RWPE2 (cell line): ENCODE data around the gene TAAR6.
A peak's percentile ranks its signal among the peaks of the same experiment; 100 is the strongest.
"Not testable (repeated sequence)": the region's sequence is repeated elsewhere in the genome, so short reads cannot be mapped to it uniquely, and the experiment has no call there.

Experiments
- ATAC-seq: fragments of 200-7000 bp; cut with Tn5 transposase; 3 replicates; pipeline ENCODE4 v1.9.1; 2021; ENCODE audit warnings: low read depth
- DNase-seq: peaks from one replicate; pipeline ENCODE4 v3.0.0-alpha.2; 2020; ENCODE audit warnings: low spot score
- H3K27ac ChIP-seq: fragments of 450-650 bp; 2 replicates; pipeline ENCODE4 v1.5.1; 2017; ENCODE audit warnings: mild to moderate bottlenecking; ENCODE audit not compliant: poor library complexity, severe bottlenecking
- H3K27me3 ChIP-seq: fragments of 250-450 bp; sonication (Bioruptor Pico); 2 replicates; pipeline ENCODE4 v1.5.1; 2021; ENCODE audit warnings: mild to moderate bottlenecking, moderate library complexity; ENCODE audit not compliant: insufficient read depth, poor library complexity, severe bottlenecking
- H3K36me3 ChIP-seq: fragments of 250-450 bp; sonication (Bioruptor Pico); 2 replicates; pipeline ENCODE4 v1.5.1; 2020; ENCODE audit warnings: low read depth, mild to moderate bottlenecking, moderate library complexity
- H3K4me1 ChIP-seq: fragments of 250-450 bp; sonication (Bioruptor Pico); 2 replicates; pipeline ENCODE4 v1.5.1; 2021; ENCODE audit warnings: mild to moderate bottlenecking, moderate library complexity; ENCODE audit not compliant: insufficient read depth, poor library complexity, severe bottlenecking
- H3K4me3 ChIP-seq: fragments of 250-450 bp; sonication (Bioruptor Pico); 2 replicates; pipeline ENCODE4 v1.5.1; 2021; ENCODE audit warnings: mild to moderate bottlenecking, moderate library complexity; ENCODE audit not compliant: severe bottlenecking
- H3K9me3 ChIP-seq: fragments of 250-450 bp; sonication (Bioruptor Pico); 2 replicates; pipeline ENCODE4 v1.5.1; 2021; ENCODE audit warnings: mild to moderate bottlenecking, moderate library complexity; ENCODE audit not compliant: severe bottlenecking
- TF ChIP-seq, protein P1 (sequence below): fragments of 450-650 bp; IDR thresholded peaks from one replicate; pipeline ENCODE4 v1.5.1; 2017; ENCODE audit warnings: mild to moderate bottlenecking, moderate library complexity; ENCODE audit not compliant: poor library complexity, severe bottlenecking

Gene TAAR6

GRCh38 chr6:132527791-132528190 lies 42.3 kb upstream of the TAAR6 start:
- TF ChIP-seq, protein P1, sequence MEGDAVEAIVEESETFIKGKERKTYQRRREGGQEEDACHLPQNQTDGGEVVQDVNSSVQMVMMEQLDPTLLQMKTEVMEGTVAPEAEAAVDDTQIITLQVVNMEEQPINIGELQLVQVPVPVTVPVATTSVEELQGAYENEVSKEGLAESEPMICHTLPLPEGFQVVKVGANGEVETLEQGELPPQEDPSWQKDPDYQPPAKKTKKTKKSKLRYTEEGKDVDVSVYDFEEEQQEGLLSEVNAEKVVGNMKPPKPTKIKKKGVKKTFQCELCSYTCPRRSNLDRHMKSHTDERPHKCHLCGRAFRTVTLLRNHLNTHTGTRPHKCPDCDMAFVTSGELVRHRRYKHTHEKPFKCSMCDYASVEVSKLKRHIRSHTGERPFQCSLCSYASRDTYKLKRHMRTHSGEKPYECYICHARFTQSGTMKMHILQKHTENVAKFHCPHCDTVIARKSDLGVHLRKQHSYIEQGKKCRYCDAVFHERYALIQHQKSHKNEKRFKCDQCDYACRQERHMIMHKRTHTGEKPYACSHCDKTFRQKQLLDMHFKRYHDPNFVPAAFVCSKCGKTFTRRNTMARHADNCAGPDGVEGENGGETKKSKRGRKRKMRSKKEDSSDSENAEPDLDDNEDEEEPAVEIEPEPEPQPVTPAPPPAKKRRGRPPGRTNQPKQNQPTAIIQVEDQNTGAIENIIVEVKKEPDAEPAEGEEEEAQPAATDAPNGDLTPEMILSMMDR = no peak
- H3K27ac ChIP-seq = no peak overlapping the region
- peaks cover 6% of the 10 kb centered on the region for H3K4me1 ChIP-seq
- ATAC-seq (peak; percentile 70), DNase-seq (no peak)
- H3K27me3 ChIP-seq = no peaks in the 10 kb centered on the region
- H3K9me3 ChIP-seq = no peaks in the 10 kb centered on the region
- no peaks in the 10 kb centered on the region for H3K36me3 ChIP-seq
- no peak overlapping the region for H3K4me3 ChIP-seq

DNA sequence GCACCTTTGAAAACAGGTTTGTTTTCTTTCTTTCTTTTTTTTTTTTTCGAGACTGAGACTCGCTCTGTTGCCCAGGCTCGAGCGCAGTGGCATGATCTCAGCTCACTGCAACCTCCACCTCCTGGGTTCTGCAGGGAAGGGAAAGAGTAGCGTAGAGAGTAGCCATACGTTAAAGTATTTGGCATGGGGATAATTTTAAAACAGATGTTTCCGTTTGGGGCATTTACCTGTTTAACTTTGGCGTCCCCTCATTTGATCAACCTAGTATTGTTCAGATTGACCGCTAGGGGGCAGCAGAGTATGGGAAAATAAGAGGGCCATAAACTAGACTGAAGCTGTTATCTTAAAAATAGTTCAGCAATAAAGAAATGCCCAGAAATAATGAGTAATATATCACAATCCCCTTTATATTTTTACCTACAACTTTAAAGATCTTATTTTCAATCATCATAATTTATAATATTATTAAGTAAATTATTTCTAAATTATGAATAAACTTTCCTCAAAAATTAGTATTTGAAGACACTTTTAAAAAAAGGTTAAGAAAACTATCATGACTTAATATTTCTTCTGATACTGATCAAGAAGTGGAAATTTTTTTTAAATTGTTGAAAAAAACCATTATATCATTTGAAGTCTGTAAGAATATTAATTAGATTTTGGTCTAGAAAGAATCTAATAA lies 39.7 kb upstream of the TAAR6 start:
- peak; percentile 83 for ATAC-seq

DNA sequence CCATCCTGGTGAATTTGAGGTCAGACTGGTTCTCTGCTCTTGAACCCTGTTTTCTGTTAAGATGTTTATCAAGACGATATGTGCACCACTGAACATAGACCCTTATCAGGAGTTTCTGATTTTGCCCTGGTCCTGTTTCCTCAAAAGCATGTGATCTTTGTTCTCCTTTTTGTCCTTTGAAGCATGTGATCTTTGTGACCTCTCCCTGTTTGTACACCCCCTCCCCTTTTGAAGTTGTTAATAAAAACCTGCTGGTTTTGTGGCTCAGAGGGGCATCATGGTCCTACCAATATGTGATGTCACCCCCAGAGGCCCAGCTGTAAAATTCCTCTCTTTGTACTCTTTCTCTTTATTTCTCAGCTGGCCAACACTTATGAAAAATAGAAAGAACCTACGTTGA lies 35.6 kb upstream of the TAAR6 start:
- not testable (repeated sequence) for H3K36me3 ChIP-seq, H3K27ac ChIP-seq, H3K4me1 ChIP-seq, DNase-seq, ATAC-seq, H3K9me3 ChIP-seq, H3K4me3 ChIP-seq
- peaks cover 11% of the 10 kb centered on the region for H3K27me3 ChIP-seq

More for the DNA sequence above, 39.7 kb upstream of the TAAR6 start:
- H3K27ac ChIP-seq = no peak overlapping the region
- H3K4me1 ChIP-seq = peaks cover 6% of the 10 kb centered on the region
- no peak for DNase-seq
- no peaks in the 10 kb centered on the region for H3K27me3 ChIP-seq
- H3K36me3 ChIP-seq = no peaks in the 10 kb centered on the region
- H3K9me3 ChIP-seq = no peaks in the 10 kb centered on the region
- H3K4me3 ChIP-seq = peak overlapping the region; percentile 15
- TF ChIP-seq, protein P1 = peak; percentile 91

DNA sequence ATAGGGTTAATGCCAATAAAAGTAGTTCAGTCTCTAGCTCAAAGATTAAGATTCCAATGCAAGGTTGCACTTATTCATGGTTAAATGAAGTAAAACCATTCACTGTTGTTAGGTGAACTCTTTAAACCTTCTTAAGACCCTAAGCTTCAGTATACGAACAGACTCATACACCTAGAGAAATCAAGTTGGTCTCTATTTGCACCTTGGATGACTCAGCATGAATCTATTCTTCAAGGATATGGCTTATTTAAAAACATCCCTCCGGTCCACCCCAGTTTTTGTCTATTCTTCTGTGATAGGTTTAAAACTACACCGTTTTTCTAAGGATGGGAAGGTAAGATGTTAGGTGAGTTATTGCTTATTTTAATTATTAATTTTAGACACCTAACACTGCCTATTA lies 33.0 kb upstream of the TAAR6 start:
- DNase-seq (no peak), ATAC-seq (no peak)
- TF ChIP-seq, protein P1 = no peak

DNA sequence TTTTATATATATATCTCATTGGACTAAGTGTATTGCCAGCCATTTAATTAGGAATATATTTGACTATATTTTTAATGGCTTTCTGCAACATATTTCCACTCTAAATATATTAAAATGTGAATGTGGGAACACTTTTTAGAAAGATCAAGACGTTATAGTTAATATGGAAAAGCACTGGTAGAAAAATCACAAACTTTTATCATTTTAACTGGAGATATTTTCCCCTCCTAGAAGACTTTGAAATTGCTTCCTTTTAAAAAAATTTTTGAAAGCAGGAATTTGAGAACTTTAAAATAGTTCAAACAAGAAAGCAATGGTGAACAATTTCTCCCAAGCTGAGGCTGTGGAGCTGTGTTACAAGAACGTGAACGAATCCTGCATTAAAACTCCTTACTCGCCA lies 32.1 kb upstream of the TAAR6 start, which contains the start of gene TAAR9:
TAAR9 (plus strand) TSS at position 301 of the 400 bp plus-strand sequence; CDS start at position 314, 13 bp downstream.
- peaks cover 32% of the 10 kb centered on the region for H3K27me3 ChIP-seq
- no peak for ATAC-seq
- no peak within 1 kb of the TSS for H3K27ac ChIP-seq
- no peaks in the 10 kb centered on the region for H3K36me3 ChIP-seq
- no peaks in the 10 kb centered on the region for H3K4me1 ChIP-seq
- no peaks in the 10 kb centered on the region for H3K9me3 ChIP-seq
- DNase-seq = no peak
- H3K4me3 ChIP-seq = no peak within 1 kb of the TSS
- TF ChIP-seq, protein P1 = no peak

More for the DNA sequence above, 33.0 kb upstream of the TAAR6 start:
- Histone ChIP-seq H3K27ac (no peak overlapping the region), H3K36me3 (no peaks in the 10 kb centered on the region), H3K9me3 (no peaks in the 10 kb centered on the region), H3K4me3 (no peak overlapping the region), H3K4me1 (no peaks in the 10 kb centered on the region), H3K27me3 (peaks cover 28% of the 10 kb centered on the region)
